Measurements from ENCODE around the gene AMMECR1.
"Not testable (repeated sequence)": the region's sequence is repeated elsewhere in the genome, so short reads cannot be mapped to it uniquely, and the experiment has no call there.

Gene AMMECR1

DNA sequence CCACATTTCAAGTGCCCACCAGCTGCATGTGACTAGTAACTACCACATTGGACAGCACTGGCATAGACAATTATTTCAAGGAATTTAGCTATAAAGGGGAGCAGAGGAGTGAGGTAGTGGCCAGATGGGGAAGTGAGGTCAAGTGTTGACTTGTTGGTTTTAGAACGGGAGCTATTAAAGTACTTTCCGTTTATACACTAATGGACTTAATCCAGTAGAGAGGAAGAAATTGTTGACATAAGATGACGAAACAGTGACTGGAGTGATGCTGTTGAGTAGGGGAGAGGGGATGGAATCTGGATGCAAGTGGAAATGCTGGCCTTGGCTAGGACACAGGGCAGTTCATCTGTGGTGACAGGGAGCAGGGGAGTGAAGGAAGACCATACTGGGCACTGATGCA lies 154.4 kb downstream of the AMMECR1 start:
- DNase-seq: no peak

- no peak for DNase-seq
These were observed 155.0 kb downstream of the AMMECR1 start for GRCh38 chrX:110162867-110163266.

- no peak for DNase-seq
These were observed 155.8 kb downstream of the AMMECR1 start for GRCh38 chrX:110162131-110162530.

DNA sequence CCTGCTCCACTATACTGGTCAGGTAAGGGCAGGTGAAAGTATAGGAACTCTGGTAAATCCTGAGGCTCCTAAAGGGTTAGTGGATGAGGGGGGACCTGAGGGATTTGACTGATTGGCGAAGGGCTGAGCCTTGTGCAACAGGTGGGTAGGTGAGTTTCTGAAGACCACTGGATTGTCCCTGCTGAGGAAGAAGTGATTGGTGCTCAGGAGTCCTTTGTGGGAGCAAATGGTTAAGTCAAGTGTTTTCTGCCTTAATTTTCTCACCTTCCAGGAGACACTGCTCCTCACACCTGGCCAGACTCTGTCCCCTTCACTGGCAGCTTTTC lies 156.6 kb downstream of the AMMECR1 start:
- DNase-seq: no peak

DNA sequence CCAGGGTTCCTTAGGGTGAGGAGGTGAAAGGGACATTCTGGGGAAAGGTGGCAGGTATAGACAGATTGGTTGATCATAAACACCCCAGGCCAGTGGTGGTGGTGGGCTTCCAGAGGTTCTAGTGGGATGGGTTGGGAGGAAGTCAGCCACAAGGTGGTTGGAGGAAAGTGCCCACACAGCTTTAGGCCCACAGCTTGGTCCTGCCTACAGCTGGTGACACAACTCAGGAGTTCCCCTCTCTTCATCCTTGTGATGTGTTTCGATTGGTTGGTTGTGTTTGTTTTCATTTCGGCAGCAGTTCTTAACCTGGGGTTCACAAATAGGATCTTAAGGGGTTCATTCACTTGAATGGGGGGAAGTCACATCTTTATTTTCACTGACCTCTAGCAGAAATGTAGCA lies 158.0 kb downstream of the AMMECR1 start:
- DNase-seq: no peak

DNA sequence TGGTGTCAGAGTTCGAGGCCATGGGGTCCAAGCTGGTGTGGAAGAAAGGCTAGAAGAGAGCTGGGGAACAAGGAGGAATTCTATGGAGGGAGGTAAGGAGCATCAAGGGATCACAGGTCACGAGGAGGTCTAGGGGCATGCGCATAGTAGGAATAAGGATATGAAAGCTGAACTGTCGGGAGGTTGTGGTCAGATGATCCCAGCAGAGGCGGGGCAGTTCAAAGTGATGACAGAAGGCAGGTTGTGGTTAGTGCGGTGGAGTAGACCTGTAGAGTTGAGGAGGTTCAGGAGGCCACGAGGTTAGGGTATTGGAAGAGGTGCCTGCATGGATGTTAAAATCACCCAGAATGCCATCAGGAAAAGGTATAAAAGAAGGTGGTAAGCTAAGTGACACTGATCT lies 158.7 kb downstream of the AMMECR1 start:
- DNase-seq: no peak

- DNase-seq: no peak
These were observed 160.4 kb downstream of the AMMECR1 start for GRCh38 chrX:110157444-110157843.

DNA sequence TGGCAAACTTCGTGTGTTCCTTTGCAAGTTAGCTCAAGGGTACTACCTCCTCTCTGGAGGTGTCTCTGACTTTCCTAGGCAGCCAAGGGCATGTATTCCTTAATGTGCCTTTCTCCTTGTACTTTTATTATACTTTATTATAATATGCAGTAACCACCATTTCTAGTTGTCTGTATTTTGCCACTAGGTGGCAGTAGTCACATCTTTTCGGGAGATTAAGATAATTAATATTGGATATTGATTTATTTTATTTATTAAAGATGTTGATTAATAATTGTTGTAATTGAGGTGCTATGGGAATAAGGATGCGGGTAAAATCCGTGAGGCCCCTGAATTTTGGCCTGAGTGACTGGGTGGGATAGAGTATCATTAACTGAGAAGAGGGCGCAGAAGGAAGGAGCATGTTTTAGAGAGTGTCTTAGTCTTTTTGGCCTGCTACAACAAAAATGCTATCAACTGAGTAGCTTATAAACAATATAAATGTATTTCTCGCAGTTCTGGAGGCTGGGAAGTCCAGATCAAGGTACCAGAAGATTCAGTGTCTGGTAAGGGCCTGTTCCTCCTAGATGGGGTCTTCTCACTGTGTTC lies 161.6 kb downstream of the AMMECR1 start:
- no peak for DNase-seq

GRCh38 chrX:110155759-110156158 lies 162.1 kb downstream of the AMMECR1 start:
- no peak for DNase-seq

DNA sequence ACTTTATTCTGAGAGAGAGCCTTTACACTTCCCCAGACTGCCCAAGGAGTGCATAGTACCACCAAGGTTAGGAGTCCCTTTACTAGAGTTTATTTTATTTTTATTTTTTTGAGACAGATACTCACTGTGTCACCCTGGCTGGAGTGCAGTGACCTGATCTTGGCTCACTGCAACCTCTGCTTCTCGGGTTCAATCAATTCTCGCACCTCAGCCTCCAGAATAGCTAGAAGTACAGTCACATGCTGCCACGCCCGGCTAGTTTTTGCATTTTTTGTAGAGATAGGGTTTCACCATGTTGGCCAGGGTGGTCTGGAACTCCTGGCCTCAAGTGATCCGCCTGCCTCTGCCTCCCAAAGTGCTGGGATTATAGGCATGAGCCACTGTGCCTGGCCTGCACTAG lies 163.6 kb downstream of the AMMECR1 start:
- not testable (repeated sequence) for DNase-seq

DNA sequence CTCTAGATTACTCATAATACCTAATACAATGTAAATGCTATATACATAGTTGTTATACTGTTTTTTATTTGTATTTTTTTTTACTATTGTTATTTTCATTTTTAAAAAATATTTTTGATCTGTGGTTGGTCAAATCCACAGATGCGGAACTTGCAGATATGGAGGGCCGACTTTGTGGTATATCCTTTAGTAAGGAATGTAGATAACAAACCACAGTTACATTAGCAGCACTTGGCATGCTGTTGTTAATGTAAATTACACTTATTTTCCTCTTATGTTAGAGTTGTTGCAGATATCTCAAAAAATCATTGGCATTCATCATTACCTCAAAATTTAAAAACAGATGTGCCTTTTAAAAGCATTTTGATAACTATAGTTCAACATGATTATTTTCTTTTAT lies 164.0 kb downstream of the AMMECR1 start:
- DNase-seq: no peak

GRCh38 chrX:110153244-110153643 lies 164.6 kb downstream of the AMMECR1 start:
- no peak for DNase-seq

- peak; percentile 1 for DNase-seq
These were observed 171.4 kb downstream of the AMMECR1 start for GRCh38 chrX:110146521-110146920.

DNA sequence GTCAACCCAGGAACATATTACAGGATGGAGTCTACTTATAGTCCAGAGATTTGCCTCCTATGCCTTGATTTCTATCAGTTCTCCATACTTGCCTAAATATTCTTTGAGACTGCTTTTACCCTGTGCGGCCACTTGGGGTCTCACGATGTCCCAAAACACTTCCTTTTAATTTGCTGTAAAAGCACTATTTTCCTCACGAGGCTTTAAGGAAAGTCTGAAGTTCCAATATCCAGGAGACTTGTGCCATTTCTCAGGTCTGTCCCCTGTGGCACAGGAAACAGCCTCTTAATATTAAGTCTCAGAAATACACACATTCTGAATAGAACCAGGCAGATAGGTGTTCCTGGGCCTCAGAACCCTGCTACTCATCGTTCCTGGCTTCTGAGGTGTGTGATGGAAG lies 172.0 kb downstream of the AMMECR1 start:
- peak in 1 of 2 experiments; percentile 2 for DNase-seq

DNA sequence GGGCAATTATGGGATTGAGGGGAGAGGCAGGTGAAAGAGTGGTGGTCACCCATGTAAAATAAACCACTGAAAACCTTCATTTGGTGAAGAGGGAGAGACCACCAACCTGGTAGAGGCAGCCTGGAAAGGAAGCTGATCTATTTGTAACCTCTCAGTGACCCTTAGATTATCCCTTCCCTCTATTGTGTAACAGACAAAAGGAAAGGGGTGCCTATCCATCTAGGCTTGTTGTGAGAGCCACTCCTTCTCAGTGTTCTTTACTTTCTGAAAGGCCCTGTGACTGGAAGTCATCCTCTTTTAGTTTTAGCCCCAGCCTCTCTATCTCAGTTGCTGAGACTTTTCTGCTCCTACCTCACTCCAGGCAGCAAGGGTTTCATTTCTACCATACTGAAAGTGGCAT lies 172.6 kb downstream of the AMMECR1 start:
- no peak for DNase-seq
